ENCODE data around the gene BPHL.
"Not testable (repeated sequence)": the region's sequence is repeated elsewhere in the genome, so short reads cannot be mapped to it uniquely, and the experiment has no call there.

The BPHL gene

GRCh38 chr6:3118353-3119039, at the start of gene BPHL:
Gene BPHL (plus strand): TSS chr6:3118711. CDS start chr6:3118741, 30 bp downstream.
- DNase-seq = peak; percentile 100

DNA sequence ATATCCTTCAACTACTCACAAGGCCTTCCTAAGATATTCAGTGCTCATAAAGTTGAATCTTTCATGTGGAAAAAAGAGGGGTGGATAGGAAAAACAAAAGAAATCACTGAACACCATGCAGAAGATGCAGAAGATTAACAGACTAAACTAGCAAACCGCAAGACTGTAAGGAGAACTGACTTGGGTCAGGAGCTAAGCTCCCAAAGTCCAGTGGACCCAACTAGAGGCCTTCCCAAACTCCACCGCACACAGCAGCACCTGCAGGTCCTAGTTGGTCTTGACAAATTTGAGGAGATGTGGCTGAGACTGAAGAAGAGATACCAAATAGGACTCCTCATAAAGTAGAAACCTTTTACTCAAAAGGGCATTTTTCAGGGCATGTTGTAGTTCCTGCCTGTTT, 46.9 kb upstream of the BPHL start:
- DNase-seq = no peak

GRCh38 chr6:3072798-3073197, 45.7 kb upstream of the BPHL start:
- no peak for DNase-seq

- no peak for DNase-seq
These were observed 45.1 kb upstream of the BPHL start for GRCh38 chr6:3073382-3073781.

DNA sequence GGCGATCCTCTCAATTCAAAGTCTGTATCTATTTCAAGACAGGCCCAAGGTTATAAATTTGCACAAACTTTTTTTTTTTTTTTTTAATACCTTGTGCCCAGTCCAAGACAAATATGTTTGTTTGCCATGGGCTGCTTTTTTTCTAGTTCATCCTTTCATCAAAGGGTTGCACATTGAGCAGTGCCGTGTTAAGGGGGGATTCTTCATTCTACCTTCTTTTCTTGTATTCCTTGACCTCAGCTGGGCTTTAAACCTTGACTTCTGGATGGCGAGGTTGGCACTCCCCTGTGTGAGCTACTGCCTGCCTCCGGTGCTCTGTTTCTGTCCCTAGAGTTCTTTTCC, 42.8 kb upstream of the BPHL start:
- DNase-seq = no peak

DNA sequence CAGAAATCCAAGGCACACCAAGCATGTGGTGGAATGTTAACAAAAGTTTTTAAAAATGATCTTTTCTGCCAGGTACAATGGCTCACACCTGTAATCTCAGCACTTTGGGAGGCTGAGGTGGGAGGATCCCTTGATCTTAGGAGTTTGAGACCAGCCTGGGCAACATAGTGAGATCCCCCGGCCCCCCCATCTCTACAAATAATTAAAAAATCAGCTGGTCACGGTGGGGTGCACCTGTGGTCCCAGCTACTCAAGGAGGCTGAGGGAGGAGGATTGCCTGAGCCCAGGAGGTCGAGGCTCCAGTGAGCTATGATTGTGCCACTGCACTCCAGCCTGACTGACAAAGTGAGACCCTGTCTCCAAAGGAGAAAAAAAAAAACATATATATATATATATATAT, 42.2 kb upstream of the BPHL start:
- DNase-seq = no peak

- DNase-seq = no peak
These were observed 41.1 kb upstream of the BPHL start for GRCh38 chr6:3077430-3077829.

GRCh38 chr6:3078952-3079351, 39.6 kb upstream of the BPHL start:
- DNase-seq = not testable (repeated sequence)

DNA sequence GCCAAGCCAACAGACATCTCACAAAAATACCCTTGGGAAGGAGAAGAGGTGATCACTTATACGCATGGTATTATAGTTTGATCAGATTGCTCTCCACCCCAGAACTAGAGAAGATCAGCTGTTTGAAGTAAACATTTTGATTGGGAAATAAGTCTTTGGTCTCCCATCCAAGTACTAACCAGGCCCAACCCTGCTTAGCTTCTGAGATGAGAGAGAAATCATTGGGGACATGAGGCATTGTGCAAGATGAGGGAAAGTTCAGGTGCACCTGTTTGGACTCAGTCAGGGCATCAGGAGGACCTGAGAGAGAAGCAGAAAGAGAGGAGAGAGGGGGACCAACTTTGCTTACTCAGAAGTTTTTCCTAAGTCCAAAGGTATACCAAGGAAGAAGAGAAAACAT, 38.8 kb upstream of the BPHL start:
- no peak for DNase-seq

GRCh38 chr6:3081960-3082359, 36.6 kb upstream of the BPHL start:
- no peak for DNase-seq

GRCh38 chr6:3085074-3085473, 33.4 kb upstream of the BPHL start:
- no peak for DNase-seq

DNA sequence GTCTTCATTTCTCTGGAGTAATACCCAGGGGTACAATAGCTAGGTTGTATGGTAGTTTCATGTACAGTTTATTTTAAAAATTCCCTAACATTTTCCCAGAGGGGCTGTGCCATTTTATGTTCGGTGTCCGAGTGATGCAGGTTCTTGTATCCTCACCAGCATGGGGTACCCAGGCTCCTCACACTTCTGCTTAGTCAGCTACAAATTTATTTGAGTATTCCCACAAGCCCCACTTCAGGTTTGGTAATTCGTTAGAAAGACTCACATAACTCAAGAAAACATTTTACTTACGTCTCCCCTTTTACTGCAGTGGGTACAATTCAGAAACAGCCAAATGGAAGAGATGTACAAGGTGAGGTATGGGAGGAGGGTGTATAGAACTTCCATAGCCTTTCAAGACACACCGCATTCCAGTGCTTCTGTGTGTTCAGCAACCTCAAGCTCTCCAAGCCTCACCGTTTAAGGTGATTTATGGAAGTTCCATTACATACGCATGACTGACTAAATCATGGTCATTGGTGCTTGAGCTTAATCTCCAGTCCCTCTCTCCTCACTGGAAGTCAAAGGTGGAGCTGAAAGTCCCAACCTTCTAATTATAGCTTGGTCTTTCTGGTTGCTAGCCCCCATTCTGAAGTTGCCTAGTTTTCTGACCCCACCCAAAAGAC, 32.1 kb upstream of the BPHL start:
- DNase-seq = no peak

- DNase-seq = no peak
These were observed 30.1 kb upstream of the BPHL start for GRCh38 chr6:3088446-3088845.

GRCh38 chr6:3088968-3089367, 29.5 kb upstream of the BPHL start:
- no peak for DNase-seq

DNA sequence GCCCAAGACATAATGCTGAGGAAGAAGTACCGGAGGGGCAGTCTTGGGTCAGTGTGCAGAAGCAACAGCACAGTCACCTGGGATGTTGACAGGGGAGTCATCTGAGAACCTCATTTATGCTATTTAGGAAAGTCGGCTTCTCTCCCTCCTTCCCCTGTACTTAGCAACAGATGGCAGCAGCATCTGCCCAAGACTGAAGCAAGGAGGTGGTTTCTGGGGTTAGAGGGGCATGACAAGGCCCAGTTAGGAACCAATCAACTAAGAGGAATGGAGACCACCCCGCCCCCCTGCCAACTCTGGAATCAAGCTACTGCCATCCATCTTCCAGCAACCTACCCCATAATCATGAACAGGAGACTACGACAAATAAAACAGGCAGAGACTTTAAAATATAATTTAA, 28.5 kb upstream of the BPHL start:
- DNase-seq = no peak

DNA sequence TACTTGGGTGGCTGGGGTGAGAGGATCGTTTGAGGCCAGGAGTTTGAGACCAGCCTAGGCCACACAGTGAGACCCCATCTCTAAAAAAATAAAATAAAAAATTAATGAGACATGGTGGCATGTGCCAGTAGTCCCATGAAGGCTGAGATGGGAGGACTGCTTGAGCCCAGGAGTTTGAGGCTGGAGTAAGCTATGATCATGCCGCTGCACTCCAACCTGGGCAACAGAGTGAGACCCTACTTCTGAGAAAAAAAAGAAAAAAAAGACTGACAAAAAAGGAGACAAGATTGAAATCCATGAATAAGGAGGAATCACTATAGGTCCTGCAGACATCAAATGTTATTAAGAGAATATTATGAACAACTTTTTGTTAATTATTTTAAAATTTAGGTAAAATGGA, 23.7 kb upstream of the BPHL start:
- DNase-seq = no peak

DNA sequence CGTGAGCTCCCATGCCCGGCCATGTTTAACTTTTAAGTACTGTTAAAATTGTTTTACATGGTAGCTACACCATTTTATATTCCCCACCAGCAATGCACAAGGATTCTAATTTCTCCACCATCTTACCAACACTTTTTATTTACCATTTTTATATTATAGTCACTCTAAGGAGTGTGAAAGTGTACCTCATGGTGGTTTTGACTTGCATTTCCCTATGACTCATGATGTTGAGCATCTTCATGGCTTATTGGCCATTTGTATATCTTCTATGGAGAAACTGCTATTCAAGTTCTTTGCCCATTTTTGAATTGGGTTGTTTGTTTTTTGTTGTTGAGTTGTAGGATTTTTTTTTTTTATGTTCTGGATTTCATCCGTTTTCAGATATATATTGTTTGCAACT, 15.6 kb upstream of the BPHL start:
- DNase-seq = no peak

- no peak for DNase-seq
These were observed 9.6 kb upstream of the BPHL start for GRCh38 chr6:3108746-3109414.

DNA sequence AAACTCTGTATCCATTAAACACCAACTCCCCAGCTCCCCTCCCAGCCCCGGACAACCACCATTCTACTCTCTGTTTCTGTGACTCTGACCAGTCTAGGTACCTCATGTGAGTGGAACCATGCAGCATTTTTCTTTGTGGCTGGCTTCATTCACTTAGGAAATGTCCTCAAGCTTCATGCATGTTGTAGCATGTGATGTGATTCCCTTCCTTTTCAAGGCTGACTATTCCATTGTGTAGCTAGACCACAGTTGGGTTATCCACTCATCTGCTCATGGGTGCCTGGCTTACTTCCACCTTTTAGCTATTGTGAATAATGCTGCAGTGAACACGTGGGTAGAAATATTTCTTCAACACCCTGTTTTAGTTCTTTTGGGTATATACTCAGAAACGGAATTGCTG, 8.8 kb upstream of the BPHL start:
- DNase-seq = no peak

GRCh38 chr6:3114377-3114776, 4.1 kb upstream of the BPHL start:
- no peak for DNase-seq

GRCh38 chr6:3117912-3118352, 579 bp upstream of the BPHL start:
- DNase-seq = no peak

DNA sequence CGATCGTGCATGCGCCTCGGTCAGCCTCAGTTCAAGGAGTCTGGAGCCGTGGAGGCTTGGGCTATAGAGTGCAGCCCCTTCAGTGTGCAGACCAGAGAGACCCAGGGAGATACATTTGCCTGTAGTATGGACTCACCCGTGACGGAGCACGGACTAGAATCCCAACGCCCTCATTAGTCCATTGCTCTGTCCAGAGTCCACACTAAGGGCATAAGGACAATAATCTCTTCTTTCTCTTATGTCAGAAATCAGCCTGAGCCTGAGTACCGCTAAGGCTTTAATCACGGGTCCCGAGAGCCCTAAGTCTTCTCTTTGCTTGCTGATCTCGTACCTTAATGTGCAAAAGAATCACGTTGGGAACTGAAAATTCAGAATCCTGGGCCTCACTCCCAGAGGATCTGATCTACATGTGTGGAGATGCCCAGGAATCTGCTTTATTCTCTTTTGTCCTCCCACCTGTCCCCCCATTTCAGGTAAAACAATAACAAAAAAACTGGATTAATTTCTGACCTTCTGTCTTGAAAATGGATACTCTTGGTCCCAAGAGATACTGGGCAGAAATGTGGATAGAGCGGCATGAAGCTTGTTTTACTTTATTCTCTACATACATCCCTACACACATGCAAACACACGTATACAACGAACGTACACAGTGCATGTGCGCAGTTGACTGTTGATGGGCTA, 671 bp downstream of the BPHL start:
- DNase-seq = no peak

DNA sequence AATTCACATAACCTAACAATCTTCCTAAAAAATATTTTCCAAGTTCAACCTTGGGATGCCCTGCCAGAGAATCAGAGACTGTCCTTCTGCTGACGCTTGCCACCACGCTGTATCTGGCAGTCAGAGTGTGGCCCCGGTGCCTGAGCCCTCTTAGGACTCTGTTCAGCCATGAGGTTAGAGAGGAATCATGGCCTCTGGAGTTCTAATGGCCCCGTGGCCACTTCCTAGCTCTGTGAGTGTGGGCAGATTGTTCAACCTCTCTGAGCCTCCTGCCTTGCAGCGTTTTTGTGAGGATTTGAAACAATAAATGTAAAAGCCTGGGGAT, 2.2 kb downstream of the BPHL start:
- no peak for DNase-seq

GRCh38 chr6:3122823-3123182, 4.3 kb downstream of the BPHL start:
- no peak for DNase-seq
